HEK293 (cell line): Measurements from ENCODE around the gene ZNF507.

ENCODE experiments used
- CTCF ChIA-PET: fragments of 350-600 bp; formaldehyde crosslinking; extraction: SDS; loops from one replicate; lab custom pipeline; 2021; ENCODE audit warnings: antibody characterized with exemption; lab: Yijun Ruan, JAX
- POLR2A ChIA-PET: fragments of 300-600 bp; formaldehyde crosslinking; extraction: SDS; loops from one replicate; lab custom pipeline; 2020; ENCODE audit warnings: antibody characterized with exemption, inconsistent platforms; lab: Yijun Ruan, JAX
- H3K27ac ChIP-seq: fragments of 200-500 bp; sonication (Bioruptor generic); 2 replicates; pipeline ENCODE4 v1.5.1; 2014; ENCODE audit warnings: low read depth, low read length, control low read depth, inconsistent platforms; ENCODE audit errors: extremely low read depth
- H3K36me3 ChIP-seq, 2 experiments: fragments of 200-500 bp in 1 of 2; sonication (Bioruptor generic) in 1 of 2; 1 replicate in 1 of 2; 2 replicates in 1 of 2; pipeline ENCODE4 v1.5.1; 2014 to 2017; ENCODE audit warnings: inconsistent platforms in 2 of 2, low read length in 2 of 2; ENCODE audit not compliant: control insufficient read depth in 2 of 2, insufficient read depth in 1 of 2
- H3K4me1 ChIP-seq: fragments of 200-500 bp; sonication (Bioruptor generic); 2 replicates; pipeline ENCODE4 v1.5.1; 2014; ENCODE audit warnings: mild to moderate bottlenecking, low read length, inconsistent platforms; ENCODE audit not compliant: control insufficient read depth, insufficient read depth
- H3K4me3 ChIP-seq: 2 replicates; pipeline ENCODE4 v1.5.1; 2011; ENCODE audit warnings: low read depth, mild to moderate bottlenecking, control low read depth, low read length, moderate library complexity
- H3K9me3 ChIP-seq: fragments of 200-500 bp; sonication (Bioruptor generic); 2 replicates; pipeline ENCODE4 v1.5.1; 2014; ENCODE audit warnings: low read depth, low read length, inconsistent platforms; ENCODE audit not compliant: control insufficient read depth, insufficient read depth
- BCL11A ChIP-seq: fragments of 450-650 bp; formaldehyde crosslinking; IDR thresholded peaks from 2 replicates; pipeline ENCODE4 v1.5.1; 2016; ENCODE audit warnings: low read depth, missing biosample characterization, missing genetic modification characterization
- EGR2 ChIP-seq: fragments of 450-650 bp; formaldehyde crosslinking; IDR thresholded peaks from 2 replicates; pipeline ENCODE4 v1.5.1; 2016; ENCODE audit warnings: low read depth, missing biosample characterization, missing genetic modification characterization
- GFI1B ChIP-seq: fragments of 450-650 bp; formaldehyde crosslinking; IDR thresholded peaks from 2 replicates; pipeline ENCODE4 v1.5.1; 2016; ENCODE audit warnings: missing biosample characterization, missing genetic modification characterization
- HOXD13 ChIP-seq: sonication (generic); formaldehyde crosslinking; IDR thresholded peaks from 2 replicates; pipeline ENCODE4 v1.8.0; 2022; ENCODE audit warnings: missing genetic modification reagents, borderline replicate concordance
- KLF16 ChIP-seq: fragments of 450-650 bp; formaldehyde crosslinking; IDR thresholded peaks from 2 replicates; pipeline ENCODE4 v1.5.1; 2017; ENCODE audit warnings: missing biosample characterization, missing genetic modification characterization
- MZF1 ChIP-seq: fragments of 450-650 bp; formaldehyde crosslinking; IDR thresholded peaks from 2 replicates; pipeline ENCODE4 v1.5.1; 2017; ENCODE audit warnings: missing biosample characterization, missing genetic modification characterization, borderline replicate concordance
- OSR2 ChIP-seq: fragments of 450-650 bp; formaldehyde crosslinking; IDR thresholded peaks from 2 replicates; pipeline ENCODE4 v1.5.1; 2016; ENCODE audit warnings: missing biosample characterization, missing genetic modification characterization
- TSHZ1 ChIP-seq: fragments of 450-650 bp; formaldehyde crosslinking; IDR thresholded peaks from 2 replicates; pipeline ENCODE4 v1.5.1; 2016; ENCODE audit warnings: missing biosample characterization, missing genetic modification characterization, borderline replicate concordance
- ZBTB26 ChIP-seq: fragments of 450-650 bp; formaldehyde crosslinking; optimal IDR thresholded peaks from 2 replicates; pipeline ENCODE3; 2016; ENCODE audit warnings: missing biosample characterization, mild to moderate bottlenecking, missing genetic modification characterization
- ZFP69B ChIP-seq: fragments of 450-650 bp; formaldehyde crosslinking; IDR thresholded peaks from 2 replicates; pipeline ENCODE4 v1.5.1; 2016; ENCODE audit warnings: missing biosample characterization, missing genetic modification characterization
- ZNF19 ChIP-seq: fragments of 450-650 bp; formaldehyde crosslinking; IDR thresholded peaks from 2 replicates; pipeline ENCODE4; 2016; ENCODE audit warnings: missing biosample characterization, missing genetic modification characterization, low read depth
- ZNF239 ChIP-seq: fragments of 450-650 bp; formaldehyde crosslinking; IDR thresholded peaks from 2 replicates; pipeline ENCODE4 v1.5.1; 2016; ENCODE audit warnings: missing biosample characterization, missing genetic modification characterization
- ZNF274 ChIP-seq, 2 experiments: fragments of 200-500 bp in 1 of 2; fragments of 450-650 bp in 1 of 2; sonication (Bioruptor generic) in 1 of 2; formaldehyde crosslinking in 1 of 2; IDR thresholded peaks; 2 replicates each; pipeline versions ENCODE4 v1.5.1 to v1.6.1; 2014 to 2016; ENCODE audit warnings: borderline replicate concordance in 1 of 2, inconsistent platforms in 1 of 2, low read length in 1 of 2, missing biosample characterization in 1 of 2, missing genetic modification characterization in 1 of 2
- ZNF324 ChIP-seq: fragments of 450-650 bp; formaldehyde crosslinking; IDR thresholded peaks from 2 replicates; pipeline ENCODE4 v1.5.1; 2016; ENCODE audit warnings: missing biosample characterization, missing genetic modification characterization
- ZNF621 ChIP-seq: fragments of 450-650 bp; formaldehyde crosslinking; IDR thresholded peaks from 2 replicates; pipeline ENCODE4 v1.5.1; 2017; ENCODE audit warnings: missing biosample characterization, missing genetic modification characterization
- ZNF626 ChIP-seq: fragments of 450-650 bp; sonication (Bioruptor Pico); formaldehyde crosslinking; IDR thresholded peaks from 2 replicates; pipeline ENCODE4 v1.5.1; 2018; ENCODE audit warnings: missing biosample characterization, missing genetic modification characterization, inconsistent platforms
- ZNF654 ChIP-seq: fragments of 450-650 bp; formaldehyde crosslinking; IDR thresholded peaks from 2 replicates; pipeline ENCODE4 v1.5.1; 2016; ENCODE audit warnings: low read depth, missing biosample characterization, missing genetic modification characterization
- ZNF677 ChIP-seq: fragments of 450-650 bp; IDR thresholded peaks from 2 replicates; pipeline ENCODE4 v1.5.0; 2018; ENCODE audit warnings: missing biosample characterization, mild to moderate bottlenecking, missing genetic modification characterization, moderate library complexity
- ZNF843 ChIP-seq: fragments of 450-650 bp; formaldehyde crosslinking; IDR thresholded peaks from 2 replicates; pipeline ENCODE4 v1.5.1; 2016; ENCODE audit warnings: missing biosample characterization, missing genetic modification characterization
- ZSCAN5A ChIP-seq: fragments of 450-650 bp; formaldehyde crosslinking; IDR thresholded peaks from 2 replicates; pipeline ENCODE4 v1.5.1; 2016; ENCODE audit warnings: missing biosample characterization, missing genetic modification characterization

ZNF507 gene

GRCh38 chr19:32311371-32311770 is 34.0 kb upstream of the ZNF507 start:
- H3K9me3 ChIP-seq: no peaks in the 10 kb centered on the region
- no peaks in the 10 kb centered on the region for H3K4me1 ChIP-seq
- H3K27ac ChIP-seq: no peak overlapping the region
- TF ChIP-seq OSR2 (tag by site-specific recombination) (no peak), ZNF654 (tag by site-specific recombination) (no peak), ZFP69B (tag by site-specific recombination) (no peak), EGR2 (0 out of 2 replicates have a peak, but pooled peaks have one; percentile 27), MZF1 (no peak), HOXD13 (no peak), ZNF19 (tag by site-specific recombination) (no peak), ZBTB26 (tag by site-specific recombination) (no peak), TSHZ1 (tag by site-specific recombination) (no peak)
- TF ChIP-seq, all 188 proteins: peak for 1
- ChIA-PET POLR2A (no interaction called here), CTCF (interaction anchor here (0.9 kb wide), 1 partner anchor 18 kb away, joined by 3 read pairs; no protein-coding TSS in a partner anchor)
- no peak overlapping the region for H3K4me3 ChIP-seq
- H3K36me3 ChIP-seq: no peaks in the 10 kb centered on the region

- ChIA-PET CTCF (interaction anchor here (0.5 to 1.3 kb wide), 5 partner anchors 25 to 209 kb away, joined by 3 to 4 read pairs (median 4); no protein-coding TSS in a partner anchor), POLR2A (interaction anchor here (1.2 kb wide), 1 partner anchor 92 kb away, joined by 3 read pairs; the partner anchor contains the start of gene DPY19L3)
- H3K9me3 ChIP-seq: no peaks in the 10 kb centered on the region
- no peaks in the 10 kb centered on the region for H3K4me1 ChIP-seq
- H3K4me3 ChIP-seq: no peak overlapping the region
- H3K27ac ChIP-seq: no peak overlapping the region
- H3K36me3 ChIP-seq: no peaks in the 10 kb centered on the region
- TF ChIP-seq GFI1B (no peak), ZNF621 (no peak), ZNF626 (tag by site-specific recombination) (no peak), ZNF677 (tag by site-specific recombination) (no peak), ZNF239 (no peak), ZNF274 (IDR thresholded peaks at IDR 0.05; ENCODE audit: low read length) (no peak), ZNF274 (tag by site-specific recombination; IDR thresholded peaks at IDR 0.05; ENCODE audit: borderline replicate concordance) (no peak), KLF16 (tag by site-specific recombination) (no peak), ZNF843 (tag by site-specific recombination) (no peak), ZSCAN5A (no peak), ZNF324 (tag by site-specific recombination) (no peak), BCL11A (tag by site-specific recombination) (no peak)
These were observed 31.7 kb upstream of the ZNF507 start for GRCh38 chr19:32313569-32314265.
